ENCODE results near the gene ICE2.
"Not testable (repeated sequence)": the region's sequence is repeated elsewhere in the genome, so short reads cannot be mapped to it uniquely, and the experiment has no call there.

ICE2 gene

DNA sequence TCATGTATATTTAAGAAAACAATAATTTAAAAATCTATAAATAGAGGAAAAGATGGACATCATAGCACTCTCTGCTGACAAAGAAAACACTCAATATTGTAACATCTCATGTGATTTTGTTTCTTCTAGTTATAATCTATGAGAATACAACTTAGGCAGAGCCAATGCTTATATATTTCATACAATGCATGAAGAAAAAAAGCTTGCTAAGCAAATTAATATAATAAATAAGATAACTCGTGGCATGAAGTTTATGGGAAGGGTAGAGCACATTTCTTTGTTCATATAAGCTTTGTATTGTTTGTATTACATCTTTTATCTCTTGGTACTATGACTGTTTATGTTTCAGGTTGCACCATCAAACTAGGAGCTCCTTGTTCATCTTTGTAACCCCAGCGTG, 73.5 kb downstream of the ICE2 start:
- FAIRE-seq: no peak

DNA sequence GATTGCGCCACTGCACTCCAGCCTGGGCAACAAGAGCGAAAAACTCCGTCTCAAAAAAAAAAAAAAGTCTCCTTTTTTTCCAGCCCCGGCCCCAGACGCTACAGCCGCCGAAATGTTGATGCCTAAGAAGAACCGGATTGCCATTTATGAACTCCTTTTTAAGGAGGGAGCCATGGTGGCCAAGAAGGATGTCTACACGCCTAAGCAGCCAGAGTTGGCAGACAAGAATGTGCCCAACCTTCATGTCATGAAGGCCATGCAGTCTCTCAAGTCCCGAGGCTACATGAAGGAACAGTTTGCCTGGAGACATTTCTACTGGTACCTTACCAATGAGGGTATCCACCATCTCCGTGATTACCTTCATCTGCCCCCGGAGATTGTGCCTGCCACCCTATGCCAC, 74.6 kb downstream of the ICE2 start:
- not testable (repeated sequence) for FAIRE-seq

DNA sequence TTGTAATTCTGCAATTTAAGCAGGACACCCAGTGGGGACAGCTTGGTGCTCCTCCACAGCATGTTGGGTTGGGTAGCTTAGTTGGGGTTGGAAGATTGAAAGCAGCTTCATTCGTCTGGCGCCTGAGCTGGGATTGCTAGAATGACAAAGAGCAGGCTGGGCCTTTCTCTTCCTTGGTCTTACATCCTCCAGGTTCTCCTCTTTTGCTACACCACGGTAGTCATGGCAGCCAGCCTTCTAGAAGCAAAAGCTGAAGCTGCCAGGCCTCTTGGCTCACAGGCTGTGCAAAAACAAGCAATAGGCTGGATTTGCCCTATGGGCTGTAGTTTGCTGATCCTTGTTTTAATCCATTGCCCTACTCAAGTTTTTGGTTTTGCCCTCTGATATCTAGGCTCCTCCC, 78.0 kb downstream of the ICE2 start:
- FAIRE-seq: no peak

DNA sequence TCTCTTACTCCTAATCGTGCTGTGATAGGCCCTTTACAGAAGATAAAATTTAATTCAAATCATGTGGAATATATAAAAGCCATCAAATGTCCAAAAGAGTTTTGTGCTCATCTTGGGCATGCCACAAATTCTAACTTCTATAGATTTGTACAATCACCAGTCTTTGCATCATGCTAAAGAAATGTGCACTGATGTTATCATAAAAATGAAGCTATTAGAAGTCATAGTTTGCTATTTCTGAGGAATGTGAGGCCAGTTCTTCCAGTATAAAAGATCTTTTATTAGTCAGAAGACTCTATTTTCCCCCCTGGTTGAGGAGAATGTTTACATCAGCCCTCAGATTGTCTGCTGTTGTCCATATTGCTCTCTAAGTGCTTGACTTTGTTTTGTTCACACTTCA, 79.0 kb downstream of the ICE2 start:
- FAIRE-seq: no peak

DNA sequence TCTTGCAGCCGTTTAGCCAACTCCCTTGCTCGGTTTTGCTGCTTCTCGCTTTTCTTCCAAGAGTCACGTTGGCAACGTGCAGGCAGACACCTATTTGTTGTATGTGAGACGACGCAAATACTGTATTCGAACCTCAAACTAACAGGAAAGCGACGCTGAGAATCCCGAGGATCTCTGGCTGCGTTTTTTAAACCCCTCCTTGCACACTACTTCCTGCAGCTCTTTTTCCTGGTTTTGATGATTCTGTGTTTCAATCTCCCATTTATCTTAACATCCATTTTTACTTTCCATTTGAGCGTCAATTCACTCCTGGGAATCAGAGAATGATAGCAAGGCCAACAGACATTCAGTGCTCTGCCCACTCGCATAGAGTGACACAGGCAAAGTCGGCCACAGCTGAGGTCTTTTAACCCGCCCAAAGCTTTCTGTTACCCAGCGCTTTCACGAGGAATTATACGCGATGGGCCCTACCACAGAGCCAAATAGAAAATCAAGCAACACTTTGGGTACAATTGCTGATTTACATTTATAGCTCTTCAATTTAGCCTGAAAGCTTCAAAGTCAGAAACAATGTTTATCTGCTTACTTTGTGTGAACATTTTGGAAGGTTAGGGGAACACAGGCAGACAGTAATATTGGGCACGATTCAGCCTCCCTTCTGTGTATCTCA, 79.6 kb downstream of the ICE2 start:
- FAIRE-seq: no peak

- FAIRE-seq: no peak
Observed at GRCh38 chr15:60397772-60398445, 81.0 kb downstream of the ICE2 start, which contains the start of gene ANXA2. ANXA2 (minus strand) TSS chr15:60397986; CDS start chr15:60386075, 11,911 bp downstream.

- FAIRE-seq: no peak
Observed at GRCh38 chr15:60396958-60397771, 81.8 kb downstream of the ICE2 start.

- no peak for FAIRE-seq
Observed at GRCh38 chr15:60396560-60396957, 82.4 kb downstream of the ICE2 start.

DNA sequence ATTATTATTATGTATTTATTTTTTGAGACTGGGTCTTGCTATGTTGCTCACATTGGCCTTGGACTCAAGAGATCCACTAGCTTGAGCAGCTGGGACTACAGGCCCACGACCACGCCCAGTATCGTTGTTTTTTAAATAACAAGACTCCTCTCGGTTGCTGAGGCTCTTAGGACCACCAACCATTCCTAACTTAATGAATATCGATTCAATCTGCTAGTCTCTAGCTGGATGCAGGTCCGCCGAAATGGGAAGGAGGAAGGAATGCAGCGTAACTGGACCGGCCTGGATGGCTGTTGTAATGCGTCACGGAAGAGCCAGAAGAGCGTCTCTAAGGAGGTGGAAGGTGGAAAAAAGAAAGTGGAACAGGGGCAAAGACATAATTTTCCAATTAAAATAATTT, 82.8 kb downstream of the ICE2 start:
- FAIRE-seq: no peak

DNA sequence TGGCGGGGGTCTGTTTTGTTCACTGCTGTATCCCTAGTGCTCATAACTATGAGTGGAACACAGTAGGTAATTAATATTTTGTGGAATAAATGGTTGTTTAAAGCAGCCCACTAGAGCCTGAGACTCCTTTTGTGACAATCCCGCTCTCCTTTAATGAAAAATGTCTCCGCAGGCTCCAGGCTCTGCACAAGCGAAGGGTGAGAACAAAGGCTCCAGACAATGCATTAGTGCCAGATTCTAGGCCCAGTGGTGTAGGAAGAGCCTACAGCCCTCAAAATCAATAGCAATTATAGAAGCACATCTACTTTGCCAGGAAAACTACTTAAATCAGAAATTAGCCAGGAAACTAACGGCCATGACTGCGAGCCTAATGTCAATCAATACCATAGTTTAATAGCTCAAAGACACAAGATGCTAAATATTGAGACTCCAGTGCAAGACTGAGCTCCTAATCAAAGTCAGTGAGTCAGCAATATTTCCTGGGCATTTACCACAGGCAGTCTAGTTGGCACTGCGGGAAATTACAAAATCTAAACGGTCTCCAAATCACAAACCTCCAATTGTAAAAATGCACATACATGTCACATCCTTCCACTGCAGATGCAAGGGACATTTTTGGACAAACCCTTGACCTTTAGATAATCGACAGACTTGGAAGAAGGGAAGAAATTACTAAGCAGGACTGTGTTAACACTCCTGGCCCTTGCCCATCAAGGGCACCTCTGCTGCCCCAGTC, 83.5 kb downstream of the ICE2 start:
- FAIRE-seq: no peak

GRCh38 chr15:60394689-60395097, 84.2 kb downstream of the ICE2 start:
- no peak for FAIRE-seq

DNA sequence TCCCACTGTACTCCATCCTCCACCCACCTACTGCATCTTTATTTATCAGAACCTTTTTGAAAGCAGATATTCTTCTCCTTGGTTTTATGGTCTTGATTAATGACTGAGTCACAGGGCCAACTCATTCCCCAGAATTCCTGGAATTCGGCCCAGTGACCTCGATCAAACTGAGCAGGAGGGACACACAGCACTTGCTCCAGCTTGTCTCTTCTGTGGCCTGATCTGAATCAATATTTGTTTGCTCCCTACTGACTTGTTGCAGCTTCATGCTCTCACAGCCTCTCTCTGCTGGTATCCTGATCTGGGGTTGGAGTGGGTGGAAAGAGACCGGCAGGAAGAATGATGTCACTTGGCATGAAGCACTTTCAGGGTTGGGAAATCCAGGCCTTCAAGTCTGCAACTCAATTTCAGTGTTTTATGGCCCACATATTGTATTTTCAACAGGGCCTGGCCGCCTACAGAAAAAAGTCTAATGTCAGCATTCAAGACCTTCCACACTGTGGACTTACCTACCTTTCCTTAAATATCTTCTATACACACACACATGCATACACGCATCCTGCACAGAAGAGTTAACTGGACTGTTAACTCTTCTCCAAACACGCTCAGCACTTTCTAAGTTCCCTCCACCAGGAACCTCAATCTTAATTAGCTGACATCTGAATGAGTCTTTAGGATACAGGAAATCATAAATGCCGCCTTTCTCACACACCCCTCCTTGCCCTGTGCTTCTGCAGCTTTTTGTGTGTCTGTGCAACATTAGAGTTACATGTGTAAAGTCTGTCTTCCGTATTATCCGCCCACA, 85.8 kb downstream of the ICE2 start:
- FAIRE-seq: no peak

DNA sequence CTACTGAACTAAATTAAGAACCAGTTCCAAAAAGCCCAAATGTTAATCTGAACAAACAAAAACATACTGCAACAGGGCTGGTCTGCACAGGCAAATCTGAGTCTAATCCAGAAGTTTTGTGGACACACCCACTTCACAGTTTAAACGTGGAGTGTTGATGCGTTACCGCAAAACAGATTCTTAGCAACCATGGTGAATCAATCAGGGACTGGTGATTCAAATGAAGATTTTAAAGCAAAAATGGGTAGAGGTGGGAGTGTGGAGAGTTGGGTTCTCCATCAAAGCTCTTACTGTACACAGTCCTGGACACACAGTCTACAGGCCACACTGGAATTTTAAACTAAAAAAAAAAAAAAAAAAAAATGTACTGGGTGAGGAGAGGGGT, 86.3 kb downstream of the ICE2 start:
- no peak for FAIRE-seq

DNA sequence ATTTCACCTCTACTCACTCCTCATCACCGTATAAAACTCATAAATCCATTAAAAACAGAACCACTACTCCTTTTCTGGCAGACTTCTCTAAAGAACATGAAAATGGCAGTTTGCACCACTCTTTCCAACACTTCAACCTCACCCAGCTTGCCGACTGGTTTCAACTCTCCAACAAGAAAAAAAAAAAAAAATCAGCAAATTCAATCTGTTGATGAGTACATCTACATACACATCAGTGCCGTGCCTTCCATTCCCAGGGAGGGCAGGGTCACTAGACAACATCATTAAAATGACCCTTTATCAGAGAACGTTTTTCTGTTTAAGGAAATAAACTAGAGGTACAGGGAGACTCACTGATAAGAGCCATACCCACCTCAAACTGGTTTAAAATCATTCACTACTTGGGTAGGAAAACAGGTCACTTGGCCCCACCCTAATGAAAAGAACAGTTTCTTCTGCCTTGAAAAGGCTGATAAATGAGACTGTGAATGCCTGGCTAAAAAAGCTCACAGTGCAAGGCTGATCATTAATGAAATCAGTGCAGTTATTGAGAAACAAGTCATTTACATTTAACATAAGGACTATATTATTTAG, 87.1 kb downstream of the ICE2 start:
- no peak for FAIRE-seq

DNA sequence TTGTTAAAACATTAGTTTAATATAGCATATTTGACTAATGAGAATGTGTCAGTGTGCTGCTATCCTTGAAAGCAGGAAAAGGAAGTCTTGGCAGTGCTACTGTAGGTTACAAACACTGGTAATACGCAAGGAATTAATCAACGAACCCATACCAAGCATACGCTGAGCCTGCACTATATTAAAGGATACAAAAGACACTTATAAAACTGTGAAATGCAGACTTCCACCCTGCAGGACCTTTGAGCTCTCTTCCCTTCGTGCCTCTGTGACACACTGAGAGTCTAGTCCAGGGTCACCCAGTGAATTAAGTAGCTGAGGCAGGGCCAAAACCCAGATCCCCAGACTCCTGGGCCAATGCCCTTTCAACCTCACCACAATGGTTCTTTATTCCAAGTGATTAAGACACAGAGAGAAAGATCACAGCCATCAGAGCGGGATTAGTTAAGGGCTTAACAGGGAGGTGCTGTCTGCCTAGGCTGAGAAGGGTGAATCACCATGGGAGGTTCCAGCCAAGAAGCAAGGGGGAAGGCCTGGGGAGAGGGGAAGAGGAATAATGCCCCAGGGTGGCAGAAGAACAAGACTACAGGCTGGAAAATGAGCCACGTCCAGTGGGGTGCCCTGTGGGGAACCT, 88.0 kb downstream of the ICE2 start:
- no peak for FAIRE-seq

- FAIRE-seq: no peak
Observed at GRCh38 chr15:60390231-60390630, 88.7 kb downstream of the ICE2 start.

GRCh38 chr15:60389261-60390077, 89.5 kb downstream of the ICE2 start:
- no peak for FAIRE-seq

- no peak for FAIRE-seq
Observed at GRCh38 chr15:60387321-60387720, 91.6 kb downstream of the ICE2 start.

- no peak for FAIRE-seq
Observed at GRCh38 chr15:60386615-60387014, 92.3 kb downstream of the ICE2 start.

Measured in G401.6 (cell line).